H1 (cell line): ENCODE results near the gene TPRN. TPM values are rescaled to one million over a fixed set of nuclear protein-coding genes. Genes with fewer than 3 reads are reported as not detected.

Experiments used
- CTCF ChIA-PET: fragments of 300-600 bp; sonication (Branson Sonifier 250); formaldehyde crosslinking; loops from one replicate; lab custom pipeline; 2021; ENCODE audit not compliant: partially characterized antibody; lab: Charles Lee
- POLR2A ChIA-PET: fragments of 300-600 bp; sonication (Branson Sonifier 250); formaldehyde crosslinking; loops from one replicate; lab custom pipeline; 2021; ENCODE audit warnings: inconsistent platforms; ENCODE audit not compliant: partially characterized antibody; lab: Charles Lee
- DNase-seq, 2 experiments: peaks; one replicate each; pipeline versions ENCODE4 v3.0.0 to v3.0.0-alpha.2; 2010 to 2022; ENCODE audit warnings: low spot score in 2 of 2, low read depth in 1 of 2, mixed read lengths in 1 of 2
- FAIRE-seq: peaks from 2 replicates; lab custom pipeline; 2011; peaks lifted over from hg19 to GRCh38; lab: Jason Lieb, UNC
- H2AFZ ChIP-seq: 2 replicates; pipeline ENCODE4 v1.8.1; 2012; ENCODE audit warnings: low read length, inconsistent platforms
- H2AK5ac ChIP-seq: 2 replicates; pipeline ENCODE4 v1.6.1; 2013; ENCODE audit warnings: low read depth, low read length
- H2BK120ac ChIP-seq: replicated peaks from 2 replicates; pipeline ENCODE3; 2013; ENCODE audit warnings: low read depth, low read length, inconsistent platforms
- H2BK12ac ChIP-seq: 2 replicates; pipeline ENCODE4 v1.6.1; 2013; ENCODE audit warnings: low read depth, low read length
- H2BK15ac ChIP-seq: 2 replicates; pipeline ENCODE4 v1.6.1; 2013; ENCODE audit warnings: low read length
- H2BK20ac ChIP-seq: 2 replicates; pipeline ENCODE4 v1.6.1; 2013; ENCODE audit warnings: low read length
- H2BK5ac ChIP-seq: 2 replicates; pipeline ENCODE4 v1.6.1; 2013; ENCODE audit warnings: low read depth, low read length
- H3K14ac ChIP-seq: 2 replicates; pipeline ENCODE4 v1.6.1; 2013; ENCODE audit warnings: inconsistent platforms; ENCODE audit not compliant: insufficient read length
- H3K18ac ChIP-seq: 2 replicates; pipeline ENCODE4 v1.6.1; 2013; ENCODE audit warnings: low read length; ENCODE audit errors: extremely low read depth
- H3K23ac ChIP-seq: 2 replicates; pipeline ENCODE4 v1.6.1; 2013; ENCODE audit warnings: inconsistent platforms; ENCODE audit not compliant: insufficient read length
- H3K23me2 ChIP-seq: 2 replicates; pipeline ENCODE4 v1.6.1; 2013; ENCODE audit warnings: low read depth, low read length
- H3K27ac ChIP-seq: 2 replicates; pipeline ENCODE4 v1.6.1; 2011; ENCODE audit warnings: low read depth, low read length, inconsistent platforms
- H3K27me3 ChIP-seq, 4 experiments: replicated peaks in 1 of 4; 1 replicate in 1 of 4; 2 replicates in 3 of 4; pipeline versions ENCODE4 v1.6.1 to v1.8.1; 2011 to 2013; ENCODE audit warnings: low read length in 3 of 4, mild to moderate bottlenecking in 3 of 4, inconsistent platforms in 2 of 4, mixed read lengths in 2 of 4, moderate library complexity in 1 of 4; ENCODE audit not compliant: control insufficient read depth in 3 of 4, insufficient read depth in 3 of 4; ENCODE audit errors: extremely low read depth in 1 of 4
- H3K36me3 ChIP-seq, 4 experiments: 2 replicates each; pipeline versions ENCODE4 v1.6.1 to v1.8.1; 2011 to 2013; ENCODE audit warnings: mild to moderate bottlenecking in 4 of 4, low read length in 3 of 4, moderate library complexity in 2 of 4, control low read depth in 1 of 4, inconsistent platforms in 1 of 4; ENCODE audit not compliant: insufficient read depth in 4 of 4, control insufficient read depth in 2 of 4
- H3K4ac ChIP-seq: replicated peaks from 2 replicates; pipeline ENCODE3; 2013; ENCODE audit warnings: low read length, low read depth, mixed read lengths, inconsistent platforms; ENCODE audit not compliant: insufficient read length
- H3K4me1 ChIP-seq, 4 experiments: replicated peaks in 1 of 4; 1 replicate in 1 of 4; 2 replicates in 3 of 4; pipeline versions ENCODE4 v1.6.1 to v1.8.1; 2011 to 2013; ENCODE audit warnings: low read length in 3 of 4, inconsistent platforms in 2 of 4, mixed read lengths in 1 of 4; ENCODE audit not compliant: insufficient read depth in 4 of 4, control insufficient read depth in 3 of 4
- H3K4me2 ChIP-seq, 2 experiments: 2 replicates each; pipeline versions ENCODE4 v1.6.1 to v1.8.1; 2011 to 2013; ENCODE audit warnings: low read depth in 2 of 2, low read length in 2 of 2, control low read depth in 1 of 2, inconsistent platforms in 1 of 2, mild to moderate bottlenecking in 1 of 2; ENCODE audit not compliant: insufficient read depth in 1 of 2
- H3K4me3 ChIP-seq, 4 experiments: fragments of 200-600, 300-600 bp in 1 of 4; sonication (generic), shearing (Covaris generic), sonication (Bioruptor Twin) in 1 of 4; 2 replicates each; pipeline versions ENCODE4 v1.5.1 to v1.8.1; 2011 to 2016; ENCODE audit warnings: low read length in 4 of 4, low read depth in 3 of 4, control low read depth in 2 of 4, inconsistent platforms in 2 of 4, mild to moderate bottlenecking in 2 of 4, mixed read lengths in 1 of 4, moderate library complexity in 1 of 4; ENCODE audit not compliant: insufficient read depth in 2 of 4; ENCODE audit errors: extremely low read depth in 1 of 4
- H3K56ac ChIP-seq: replicated peaks from 2 replicates; pipeline ENCODE3; 2013; ENCODE audit warnings: low read depth, mild to moderate bottlenecking, mixed read lengths, low read length, inconsistent platforms; ENCODE audit not compliant: insufficient read length
- H3K79me1 ChIP-seq: 2 replicates; pipeline ENCODE4 v1.6.1; 2013; ENCODE audit warnings: low read depth, low read length, control low read depth
- H3K79me2 ChIP-seq, 2 experiments: 2 replicates each; pipeline versions ENCODE4 v1.6.1 to v1.8.1; 2012 to 2013; ENCODE audit warnings: low read length in 2 of 2, mild to moderate bottlenecking in 2 of 2, inconsistent platforms in 1 of 2; ENCODE audit not compliant: insufficient read depth in 2 of 2, control insufficient read depth in 1 of 2
- H3K9ac ChIP-seq, 4 experiments: replicated peaks in 1 of 4; 1 replicate in 1 of 4; 2 replicates in 3 of 4; pipeline versions ENCODE4 v1.6.1 to v1.8.1; 2011 to 2013; ENCODE audit warnings: low read depth in 3 of 4, low read length in 3 of 4, control low read depth in 2 of 4, mild to moderate bottlenecking in 2 of 4, moderate library complexity in 2 of 4, inconsistent platforms in 1 of 4; ENCODE audit errors: extremely low read depth in 1 of 4
- H3K9me3 ChIP-seq, 2 experiments: 2 replicates each; pipeline versions ENCODE4 v1.6.1 to v1.8.1; 2012 to 2013; ENCODE audit warnings: mild to moderate bottlenecking in 2 of 2, moderate library complexity in 2 of 2, control low read depth in 1 of 2, inconsistent platforms in 1 of 2, low read depth in 1 of 2, low read length in 1 of 2, mixed read lengths in 1 of 2; ENCODE audit not compliant: insufficient read depth in 2 of 2
- H4K20me1 ChIP-seq, 2 experiments: replicated peaks in 1 of 2; 2 replicates each; pipeline versions ENCODE3 to v1.8.1; 2011 to 2013; ENCODE audit warnings: inconsistent platforms in 2 of 2, low read length in 2 of 2, mild to moderate bottlenecking in 1 of 2; ENCODE audit not compliant: insufficient read depth in 2 of 2, control insufficient read depth in 1 of 2
- H4K5ac ChIP-seq: 2 replicates; pipeline ENCODE4 v1.6.1; 2013; ENCODE audit warnings: low read length, low read depth, mixed read lengths, inconsistent platforms; ENCODE audit not compliant: insufficient read length
- H4K8ac ChIP-seq: 2 replicates; pipeline ENCODE4 v1.8.0; 2013; ENCODE audit warnings: mild to moderate bottlenecking, moderate library complexity, low read length, inconsistent platforms; ENCODE audit not compliant: insufficient read depth; ENCODE audit errors: extremely low read depth
- H4K91ac ChIP-seq: replicated peaks from 2 replicates; pipeline ENCODE3; 2013; ENCODE audit warnings: low read length, mixed read lengths, inconsistent platforms; ENCODE audit not compliant: insufficient read length
- ASH2L ChIP-seq: fragments of 200-600, 300-600 bp; sonication (generic); IDR thresholded peaks from one replicate; pipeline ENCODE4 v1.7.1; 2017; ENCODE audit warnings: low read length
- BRCA1 ChIP-seq: IDR thresholded peaks from 2 replicates; pipeline ENCODE4 v1.6.1; 2012; ENCODE audit warnings: low read depth, low read length, improper control_type of control experiment
- CHD2 ChIP-seq: IDR thresholded peaks from 2 replicates; pipeline ENCODE4 v1.6.1; 2012; ENCODE audit warnings: low read length, improper control_type of control experiment
- CTBP2 ChIP-seq: IDR thresholded peaks from 2 replicates; pipeline ENCODE4 v1.7.0; 2011; ENCODE audit warnings: borderline replicate concordance, mild to moderate bottlenecking, moderate library complexity, mixed read lengths, low read length; ENCODE audit not compliant: insufficient read depth, insufficient read length
- EGR1 ChIP-seq: IDR thresholded peaks from 2 replicates; pipeline ENCODE4 v1.6.1; 2011; ENCODE audit warnings: low read depth, low read length, borderline replicate concordance
- FOSL1 ChIP-seq: IDR thresholded peaks from 2 replicates; pipeline ENCODE4 v1.6.1; 2011; ENCODE audit warnings: mild to moderate bottlenecking, low read depth, low read length, moderate library complexity; ENCODE audit not compliant: insufficient read depth
- GTF2F1 ChIP-seq: IDR thresholded peaks from 2 replicates; pipeline ENCODE4 v1.6.1; 2012; ENCODE audit warnings: low read depth, low read length, improper control_type of control experiment, borderline replicate concordance
- MAX ChIP-seq: IDR thresholded peaks from 2 replicates; pipeline ENCODE4 v1.6.1; 2012; ENCODE audit warnings: inconsistent platforms
- NANOG ChIP-seq: IDR thresholded peaks from 2 replicates; pipeline ENCODE4 v1.6.1; 2011; ENCODE audit warnings: low read length, low read depth, mild to moderate bottlenecking, inconsistent platforms; ENCODE audit not compliant: insufficient read depth, poor library complexity, severe bottlenecking
- PHF8 ChIP-seq: fragments of 200-600 bp; sonication (generic); conservative IDR thresholded peaks from 2 replicates; pipeline ENCODE4 v1.7.1; 2012; ENCODE audit warnings: low read depth, mild to moderate bottlenecking, inconsistent platforms, low read length, moderate library complexity
- POLR2AphosphoS5 ChIP-seq: IDR thresholded peaks from 2 replicates; pipeline ENCODE4 v1.6.1; 2011; ENCODE audit warnings: low read depth, low read length
- SIX5 ChIP-seq: IDR thresholded peaks from 2 replicates; pipeline ENCODE4 v1.6.1; 2011; ENCODE audit warnings: mild to moderate bottlenecking, low read depth, low read length
- TAF1 ChIP-seq: IDR thresholded peaks from 2 replicates; pipeline ENCODE4 v1.6.1; 2011; ENCODE audit warnings: mild to moderate bottlenecking, low read depth, low read length
- YY1 ChIP-seq: IDR thresholded peaks from 2 replicates; pipeline ENCODE4 v1.6.1; 2011; ENCODE audit warnings: low read depth, mild to moderate bottlenecking, low read length
- ZNF274 ChIP-seq: IDR thresholded peaks from 2 replicates; pipeline ENCODE4 v1.7.0; 2012; ENCODE audit warnings: low read length, borderline replicate concordance; ENCODE audit errors: extremely low read depth
- WGBS, 2 experiments: shearing (Covaris generic) in 1 of 2; methylation state at CpG; one replicate each; pipeline versions ENCODE4 v1.1.6 to v1.1.7; 2013 to 2015; ENCODE audit warnings: low lambda C conversion rate in 2 of 2, mixed read lengths in 2 of 2, inconsistent platforms in 1 of 2, low coverage in 1 of 2, missing lambda C conversion rate in 1 of 2; ENCODE audit not compliant: insufficient replicate concordance in 2 of 2, insufficient coverage in 1 of 2, insufficient read length in 1 of 2; ENCODE audit errors: extremely low coverage in 1 of 2, missing lambda C conversion rate in 1 of 2; 5-methylcytosine and 5-hydroxymethylcytosine counted together
- polyA plus RNA-seq, 7 experiments: library from polyadenylated mRNA; depleted of rRNA in 3 of 7; stranded (reverse) in 5 of 7; unstranded in 2 of 7; fragments of >200 nt in 5 of 7; fragments of 200-250 nt in 2 of 7; gene quantifications; 1 replicate in 5 of 7; 2 replicates in 1 of 7; 4 replicates in 1 of 7; pipeline versions ENCODE4 v1.2.1 to v1.2.3, GENCODE V29; 2011 to 2013; ENCODE audit warnings: missing spikeins in 2 of 7, mixed read lengths in 2 of 7
- total RNA-seq: library from RNA; stranded (reverse); fragmentation: NEBNext Ultra II Directional; extraction: Animal tissue kit (Norgen Biotek cat#: 25700); gene quantifications from 2 replicates; pipeline ENCODE4 v1.2.1, GENCODE V29; 2021

Gene TPRN
- total and polyA plus RNA-seq, 2 of the 8 experiments (the other 6 are each of a cell fraction or from before 2014, with no cell fraction given): 9.7 to 23.2 TPM

GRCh38 chr9:137179761-137180160 lies 20.8 kb downstream of the TPRN start:
- peaks cover 2 to 26% of the 10 kb centered on the region in 2 experiments for H4K20me1 ChIP-seq
- H3K9ac ChIP-seq: no peak overlapping the region
- no peak overlapping the region for H3K56ac ChIP-seq
- H4K91ac ChIP-seq: no peak overlapping the region
- H3K27me3 ChIP-seq: no peaks in the 10 kb centered on the region; a peak in 2 of 7 replicates
- no peaks in the 10 kb centered on the region for H3K9me3 ChIP-seq
- H3K36me3 ChIP-seq: peaks cover 0 to 38% (median 10%) of the 10 kb centered on the region in 4 experiments; a peak in 7 of 8 replicates
- POLR2A ChIA-PET: interaction anchor here (0.7 to 1.3 kb wide), 3 partner anchors 9 to 23 kb away, joined by 3 to 9 read pairs (median 4); partner anchors contain the start of genes ANAPC2 and SSNA1
- H3K4me1 ChIP-seq: peaks cover 0 to 8% (median 3%) of the 10 kb centered on the region in 4 experiments; a peak in 5 of 7 replicates
- H4K5ac ChIP-seq: no peak overlapping the region
- no peak overlapping the region for H3K4ac ChIP-seq
- no peak overlapping the region for H2BK20ac ChIP-seq
- no peak overlapping the region for H3K18ac ChIP-seq
- WGBS, 2 experiments: 87% methylated on average over 8 of the region's 17 CpGs; no CpG with 5 or more reads in 1 of the 2 experiments
- no peak overlapping the region for H2BK5ac ChIP-seq
- no peak overlapping the region for H4K8ac ChIP-seq
- H3K23ac ChIP-seq: no peak overlapping the region
- no peaks in the 10 kb centered on the region for H3K23me2 ChIP-seq
- no peaks in the 10 kb centered on the region; the same call in 1 of the 2 replicates for H3K79me1 ChIP-seq
- H3K4me2 ChIP-seq: no peak overlapping the region
- FAIRE-seq (no peak), DNase-seq (no peak)
- H2BK120ac ChIP-seq: no peak overlapping the region
- H3K14ac ChIP-seq: no peak overlapping the region
- no peaks in the 10 kb centered on the region for H3K79me2 ChIP-seq
- CTCF ChIA-PET: interaction anchor here (1.0 to 1.4 kb wide), 6 partner anchors 8 to 116 kb away, joined by 3 to 5 read pairs (median 4); partner anchors contain the start of gene TMEM210
- no peak overlapping the region for H2AK5ac ChIP-seq
- H2BK15ac ChIP-seq: no peak overlapping the region
- no peak overlapping the region for H3K27ac ChIP-seq
- no peak overlapping the region for H3K4me3 ChIP-seq
- no peak overlapping the region for H2BK12ac ChIP-seq
- H2AFZ ChIP-seq: no peak overlapping the region
- TF ChIP-seq GTF2F1 (no peak), ASH2L (no peak), POLR2AphosphoS5 (no peak), MAX (no peak), PHF8 (no peak), ZNF274 (no peak), CTBP2 (no peak), CHD2 (no peak), SIX5 (no peak), NANOG (no peak), TAF1 (no peak), YY1 (no peak), EGR1 (no peak), BRCA1 (no peak), FOSL1 (no peak)
